DND-41 (cell line): ENCODE data around the gene JARID2.

Experiments
- ATAC-seq: fragments of 200-7000 bp; cut with Tn5 transposase; 3 replicates; pipeline ENCODE4 v1.9.1; 2021; ENCODE audit warnings: low read depth; ENCODE audit not compliant: insufficient read depth
- DNase-seq: peaks from one replicate; pipeline ENCODE4 v3.0.0-alpha.2; 2020
- H2AFZ ChIP-seq: 2 replicates; pipeline ENCODE4 v1.6.0; 2012; ENCODE audit warnings: low read depth, low read length
- H3K27ac ChIP-seq: 2 replicates; pipeline ENCODE4 v1.5.1; 2012; ENCODE audit warnings: low read length, inconsistent platforms
- H3K27me3 ChIP-seq: fragments of 200-600 bp; sonication (generic); 2 replicates; pipeline ENCODE4 v1.6.0; 2012; ENCODE audit warnings: low read length, mild to moderate bottlenecking, inconsistent platforms; ENCODE audit not compliant: insufficient read depth, poor library complexity
- H3K36me3 ChIP-seq: 2 replicates; pipeline ENCODE4 v1.5.1; 2012; ENCODE audit warnings: low read length, inconsistent platforms; ENCODE audit not compliant: insufficient read depth
- H3K4me1 ChIP-seq: 2 replicates; pipeline ENCODE4 v1.5.1; 2012; ENCODE audit warnings: mild to moderate bottlenecking, low read length; ENCODE audit not compliant: insufficient read depth
- H3K4me2 ChIP-seq: 2 replicates; pipeline ENCODE4 v1.6.0; 2012; ENCODE audit warnings: mild to moderate bottlenecking, moderate library complexity, low read length, inconsistent platforms; ENCODE audit not compliant: insufficient read depth
- H3K4me3 ChIP-seq, 2 experiments: fragments of 200-600 bp in 1 of 2; shearing (Covaris generic) in 1 of 2; 2 replicates each; pipeline ENCODE4 v1.5.1; 2012 to 2016; ENCODE audit warnings: inconsistent platforms in 2 of 2, low read length in 2 of 2, mild to moderate bottlenecking in 2 of 2, low read depth in 1 of 2, moderate library complexity in 1 of 2
- H3K79me2 ChIP-seq: 2 replicates; pipeline ENCODE4 v1.6.0; 2012; ENCODE audit warnings: low read length, inconsistent platforms; ENCODE audit not compliant: insufficient read depth
- H3K9ac ChIP-seq: 2 replicates; pipeline ENCODE4 v1.6.0; 2012; ENCODE audit warnings: low read depth, mild to moderate bottlenecking, inconsistent platforms, low read length, moderate library complexity
- H3K9me3 ChIP-seq: 2 replicates; pipeline ENCODE4 v1.5.1; 2012; ENCODE audit warnings: low read length, moderate library complexity, mild to moderate bottlenecking, inconsistent platforms; ENCODE audit not compliant: insufficient read depth, severe bottlenecking
- H4K20me1 ChIP-seq: 2 replicates; pipeline ENCODE4 v1.6.0; 2012; ENCODE audit warnings: low read length; ENCODE audit not compliant: insufficient read depth
- CTCF ChIP-seq: IDR thresholded peaks from 2 replicates; pipeline ENCODE4 v1.5.1; 2012; ENCODE audit warnings: borderline replicate concordance, low read length, moderate library complexity, mild to moderate bottlenecking; ENCODE audit not compliant: poor library complexity, severe bottlenecking; ENCODE audit errors: extremely low read depth
- EZH2 ChIP-seq: IDR thresholded peaks from 3 replicates; pipeline ENCODE4 v1.6.1; 2012; ENCODE audit warnings: borderline replicate concordance, low read depth, mild to moderate bottlenecking, moderate library complexity, low read length, inconsistent platforms; ENCODE audit not compliant: severe bottlenecking

Gene JARID2

GRCh38 chr6:15283986-15284361, 38.1 kb downstream of the JARID2 start:
- no peaks in the 10 kb centered on the region for H3K36me3 ChIP-seq
- ATAC-seq = no peak
- H3K4me1 ChIP-seq = no peaks in the 10 kb centered on the region
- DNase-seq = no peak
- H4K20me1 ChIP-seq = peaks cover 43% of the 10 kb centered on the region
- no peak overlapping the region for H2AFZ ChIP-seq
- no peak for TF ChIP-seq CTCF
- H3K27me3 ChIP-seq = no peaks in the 10 kb centered on the region
- H3K9ac ChIP-seq = no peak overlapping the region
- no peak overlapping the region for H3K4me3 ChIP-seq
- no peak overlapping the region for H3K4me2 ChIP-seq
- H3K79me2 ChIP-seq = peaks cover 68% of the 10 kb centered on the region
- H3K9me3 ChIP-seq = no peaks in the 10 kb centered on the region
- no peak overlapping the region for H3K27ac ChIP-seq

- peaks cover 36% of the 10 kb centered on the region for H4K20me1 ChIP-seq
- H3K4me2 ChIP-seq = no peak overlapping the region
- TF ChIP-seq CTCF (no peak), EZH2 (no peak)
- H3K9ac ChIP-seq = no peak overlapping the region
- no peak overlapping the region for H3K4me3 ChIP-seq
- no peaks in the 10 kb centered on the region for H3K27me3 ChIP-seq
- H3K36me3 ChIP-seq = no peaks in the 10 kb centered on the region
- no peak for DNase-seq
- H2AFZ ChIP-seq = no peak overlapping the region
- no peak overlapping the region for H3K27ac ChIP-seq
- H3K4me1 ChIP-seq = no peaks in the 10 kb centered on the region
- peaks cover 68% of the 10 kb centered on the region for H3K79me2 ChIP-seq
- no peaks in the 10 kb centered on the region for H3K9me3 ChIP-seq
- no peak for ATAC-seq
Measured at GRCh38 chr6:15284743-15285142, 38.9 kb downstream of the JARID2 start.

DNA sequence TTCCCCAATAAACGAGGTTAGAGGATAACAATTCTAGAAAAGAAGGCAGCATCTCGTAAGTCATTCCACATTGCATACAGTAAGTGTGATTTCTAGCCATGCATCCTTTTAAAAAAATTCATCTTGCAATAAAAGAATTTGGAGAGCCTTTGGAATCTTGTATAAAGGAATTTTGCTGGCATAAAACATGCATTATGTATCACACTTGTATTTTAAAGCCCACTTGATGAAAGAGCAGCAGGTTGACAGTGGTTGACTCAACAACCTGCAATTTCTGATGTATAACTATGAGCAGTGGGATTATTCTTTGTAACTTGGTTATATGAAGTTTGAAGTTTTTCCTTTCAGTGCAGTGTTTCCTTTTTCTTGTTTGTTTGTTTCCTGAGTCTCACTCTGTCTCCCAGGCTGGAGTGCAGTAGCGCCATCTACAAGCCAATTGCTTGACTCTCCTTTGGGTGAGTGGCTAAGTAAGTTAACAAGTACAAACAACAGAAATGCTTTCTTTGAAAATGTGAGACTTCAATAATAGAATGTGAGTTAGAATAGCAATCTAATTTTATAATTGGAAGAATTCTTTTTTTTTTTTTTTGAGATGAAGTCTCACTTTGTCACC, 39.9 kb downstream of the JARID2 start:
- ATAC-seq (no peak), DNase-seq (no peak)
- H4K20me1 ChIP-seq = peaks cover 34% of the 10 kb centered on the region
- H3K4me3 ChIP-seq = no peak overlapping the region
- peaks cover 67% of the 10 kb centered on the region for H3K79me2 ChIP-seq
- TF ChIP-seq CTCF (peak; percentile 32), EZH2 (no peak)
- H3K27ac ChIP-seq = no peak overlapping the region
- no peaks in the 10 kb centered on the region for H3K36me3 ChIP-seq
- H3K4me2 ChIP-seq = no peak overlapping the region
- H2AFZ ChIP-seq = no peak overlapping the region
- H3K9ac ChIP-seq = no peak overlapping the region
- H3K9me3 ChIP-seq = no peaks in the 10 kb centered on the region
- H3K4me1 ChIP-seq = no peaks in the 10 kb centered on the region
- H3K27me3 ChIP-seq = no peaks in the 10 kb centered on the region

DNA sequence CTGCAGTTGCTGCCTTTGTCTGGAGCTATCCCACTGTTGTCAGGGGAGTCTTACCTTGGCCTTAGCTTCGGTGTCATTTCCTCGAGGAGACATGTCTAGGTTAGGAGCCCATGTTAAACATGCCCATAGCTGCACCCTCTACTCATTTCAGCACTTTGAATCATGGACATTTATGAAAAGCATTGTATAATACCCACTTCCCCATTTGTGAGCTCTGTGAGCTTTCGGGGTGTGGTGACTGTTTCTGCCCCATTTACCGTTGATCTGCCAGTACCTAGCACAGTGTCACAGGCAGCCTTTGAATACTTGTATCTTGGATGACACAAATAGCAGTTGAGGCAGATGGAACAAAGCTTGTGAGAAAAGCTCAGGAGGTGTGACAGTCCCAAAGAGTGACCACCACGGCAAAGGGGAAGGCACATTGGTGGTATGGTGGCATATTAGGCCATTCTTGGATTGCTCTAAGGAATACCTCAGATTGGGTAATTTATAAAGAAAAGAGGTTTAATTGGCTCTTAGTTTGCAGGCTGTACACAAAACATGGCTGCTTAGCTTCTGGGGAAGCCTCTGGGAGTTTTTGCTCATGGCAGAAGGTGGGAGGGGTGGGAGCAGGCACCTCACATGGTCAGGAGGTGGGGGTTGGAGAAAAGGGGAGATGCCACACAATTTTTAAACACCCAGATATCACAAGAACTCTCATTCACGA, 42.0 kb downstream of the JARID2 start:
- Histone ChIP-seq H3K27me3 (no peaks in the 10 kb centered on the region), H3K36me3 (no peaks in the 10 kb centered on the region), H3K27ac (no peak overlapping the region), H4K20me1 (peaks cover 22% of the 10 kb centered on the region), H2AFZ (no peak overlapping the region), H3K9me3 (no peaks in the 10 kb centered on the region), H3K4me1 (no peaks in the 10 kb centered on the region), H3K4me2 (no peak overlapping the region), H3K79me2 (peaks cover 67% of the 10 kb centered on the region), H3K4me3 (no peak overlapping the region), H3K9ac (no peak overlapping the region)
- no peak for ATAC-seq
- no peak for DNase-seq
- TF ChIP-seq CTCF (no peak), EZH2 (no peak)
